NCI-H2196 (cell line): ENCODE data around the gene TCP10L.
"Not testable (repeated sequence)": the region's sequence is repeated elsewhere in the genome, so short reads cannot be mapped to it uniquely, and the experiment has no call there.

Experiments used
- DNase-seq: peaks from one replicate; lab custom pipeline; 2025; ENCODE audit not compliant: unreplicated experiment; lab: John Stamatoyannopoulos, UW

TCP10L gene

DNA sequence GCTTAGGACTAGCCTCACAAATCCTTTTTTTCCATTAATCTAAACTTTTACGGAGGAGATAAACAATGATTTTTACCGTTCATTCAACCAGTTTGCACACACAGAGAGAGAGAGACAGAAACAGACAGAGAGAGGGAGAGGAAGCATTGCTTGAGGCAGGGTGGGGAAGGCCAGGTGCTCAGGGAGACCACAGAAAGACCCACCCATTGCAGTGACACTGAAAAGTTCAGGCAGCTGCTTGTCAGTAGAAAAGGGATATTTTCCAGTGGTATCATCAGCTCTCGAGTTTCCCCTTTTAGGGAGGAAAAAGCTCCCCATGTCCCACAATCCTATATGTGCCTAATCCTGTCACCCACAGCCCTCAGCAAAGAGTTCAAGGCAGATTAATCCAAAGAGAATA, 27.2 kb downstream of the TCP10L start:
- no peak for DNase-seq

DNA sequence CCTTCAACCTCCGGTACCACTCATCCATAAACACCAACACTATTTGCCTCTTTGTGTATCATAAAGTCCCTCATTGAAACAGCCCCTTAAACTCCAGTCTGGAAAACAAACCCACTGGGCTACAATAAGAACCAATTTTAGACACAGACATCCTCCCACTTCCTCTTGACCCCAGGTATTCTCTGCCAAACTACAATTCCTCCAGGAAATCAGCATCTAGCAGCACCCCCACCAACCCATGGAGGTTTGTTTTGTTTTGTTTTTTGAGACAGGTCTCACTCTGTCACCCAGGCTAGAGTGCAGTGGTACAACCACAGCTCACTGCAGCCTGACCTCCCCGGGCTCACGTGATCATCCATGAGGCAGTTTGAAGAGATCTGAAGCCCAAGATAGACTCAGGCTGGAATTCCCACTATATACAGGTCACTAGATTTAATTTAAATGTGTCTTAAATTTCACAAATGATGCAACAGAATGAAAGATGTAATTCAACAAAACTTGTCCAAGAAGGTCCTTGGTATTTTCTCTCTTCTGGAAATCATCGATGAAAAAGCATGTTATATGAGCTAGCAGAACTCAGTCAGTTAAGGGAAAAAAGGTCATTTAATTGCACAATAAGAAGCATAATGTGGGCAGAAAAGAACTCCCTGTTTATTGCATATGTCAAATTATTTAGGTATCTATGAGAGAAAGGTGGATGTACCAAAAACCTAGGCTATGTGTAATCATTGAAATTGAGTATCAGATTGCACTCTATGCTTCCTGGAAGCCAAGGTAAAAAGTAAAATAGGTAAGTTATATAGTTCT, 30.3 kb downstream of the TCP10L start:
- DNase-seq, result no peak

DNA sequence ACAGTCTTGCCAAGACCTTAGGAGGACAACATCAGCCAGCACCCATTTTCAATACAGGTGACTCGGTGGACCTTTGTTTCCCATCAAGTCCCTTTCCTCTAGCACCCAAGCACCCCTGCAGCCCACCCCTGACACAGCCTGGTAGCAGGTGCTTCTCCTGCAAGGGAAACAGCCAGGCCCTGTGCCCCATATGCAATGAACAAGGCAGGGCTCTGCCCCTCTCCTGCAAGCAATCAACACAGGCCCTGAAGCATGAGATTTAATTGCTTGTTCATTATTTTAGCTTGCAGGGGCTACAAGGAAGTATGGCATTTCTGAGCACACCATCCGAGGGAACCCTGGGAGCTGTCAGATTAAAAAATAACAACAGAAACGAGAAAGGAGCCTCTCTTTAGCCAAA, 35.4 kb downstream of the TCP10L start:
- no peak for DNase-seq

DNA sequence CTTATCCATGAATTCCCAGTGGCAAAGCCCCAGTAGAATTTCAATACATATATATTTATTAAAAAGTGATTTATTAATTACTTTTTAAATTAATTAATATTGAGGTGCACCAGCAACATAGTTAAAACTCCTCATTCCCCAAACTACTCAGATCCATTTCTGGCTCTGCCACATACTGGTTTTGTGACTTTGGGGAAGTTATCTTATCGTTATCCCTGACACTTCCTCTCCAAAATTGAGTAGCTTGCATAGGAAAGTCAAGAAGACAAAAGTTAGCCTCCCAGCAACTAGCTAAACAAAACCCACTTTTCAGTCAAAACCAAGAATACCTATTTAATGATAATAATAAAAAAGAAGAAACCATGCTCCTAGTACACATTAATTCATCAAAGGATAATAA, 35.9 kb downstream of the TCP10L start:
- DNase-seq, result no peak

DNA sequence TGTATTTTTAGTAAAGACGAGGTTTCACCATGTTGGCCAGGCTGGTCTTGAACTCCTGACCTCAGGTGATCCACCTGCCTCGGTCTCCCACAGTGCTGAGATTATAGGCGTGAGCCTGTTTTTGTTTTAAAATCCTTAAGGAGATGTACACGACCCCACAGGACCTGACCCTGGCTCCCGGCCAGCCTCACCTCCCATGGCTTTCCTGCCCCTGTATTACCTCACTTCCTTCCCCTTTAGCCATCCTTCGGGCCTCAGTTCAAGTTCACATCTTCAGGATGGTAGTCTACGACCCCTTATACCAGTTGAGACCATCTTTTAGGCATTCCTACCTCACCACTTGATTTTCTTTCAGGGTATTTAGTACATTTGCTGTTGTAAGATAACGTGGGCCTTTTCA, 36.3 kb downstream of the TCP10L start:
- no peak for DNase-seq

DNA sequence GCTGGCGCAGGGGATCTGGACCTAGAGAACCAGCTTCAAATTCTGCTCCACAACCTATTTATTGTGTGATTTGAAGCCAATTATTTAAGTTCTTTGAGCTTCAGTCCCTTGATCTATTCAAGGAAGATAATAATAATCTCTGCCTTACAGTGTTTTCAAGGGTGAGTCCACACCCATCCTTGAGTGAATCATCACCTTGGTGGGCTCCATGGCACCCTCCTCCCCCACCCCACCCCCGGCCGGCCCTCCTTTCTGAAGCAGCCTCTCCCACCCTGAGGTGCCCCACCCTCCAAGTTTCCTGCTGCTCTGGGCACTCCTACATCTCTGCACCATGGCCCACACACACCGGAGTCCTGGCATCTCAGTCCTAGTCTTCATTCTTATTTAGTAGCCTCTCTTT, 38.3 kb downstream of the TCP10L start:
- no peak for DNase-seq

DNA sequence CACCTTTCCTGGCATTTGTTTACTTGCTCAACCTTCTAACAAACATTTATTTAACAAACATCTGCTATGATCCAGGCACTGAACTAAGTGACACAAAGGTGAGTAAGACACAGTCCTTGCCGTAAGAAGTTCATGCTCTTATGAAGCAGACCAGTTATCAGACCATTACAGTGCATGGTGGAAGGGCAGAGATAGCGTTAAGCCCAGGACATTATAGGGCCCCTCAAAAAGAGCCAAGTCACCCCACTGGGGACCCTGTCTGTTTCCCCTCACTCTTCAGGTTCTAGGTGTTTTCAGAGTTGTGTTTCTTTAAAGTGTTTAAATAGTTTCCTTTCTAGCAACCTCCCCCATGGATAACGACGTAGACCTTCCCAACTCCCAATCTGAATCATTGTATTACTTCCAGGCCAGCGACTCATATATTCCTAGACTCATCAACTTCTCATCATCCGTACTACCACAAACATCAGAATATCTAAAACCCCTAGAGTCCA, 39.3 kb downstream of the TCP10L start:
- no peak for DNase-seq

DNA sequence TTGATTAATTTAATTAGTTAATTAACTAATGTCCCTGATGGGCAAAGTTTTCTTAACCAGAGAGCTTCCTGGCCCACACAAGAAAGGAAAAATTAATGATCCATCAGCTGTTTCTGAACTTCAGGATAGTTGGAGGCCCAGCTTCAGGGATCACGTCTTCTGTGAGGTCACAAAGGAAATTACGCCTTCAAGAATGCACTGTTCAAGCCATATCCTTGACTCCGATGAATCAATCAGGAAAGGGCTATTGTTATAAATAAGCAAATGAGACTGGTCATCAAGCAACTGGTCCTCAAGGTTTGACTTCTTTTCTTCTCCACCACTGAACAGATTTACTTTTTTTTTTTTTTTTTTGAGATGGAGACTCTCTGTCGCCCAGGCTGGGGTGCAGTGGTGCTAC, 40.6 kb downstream of the TCP10L start:
- no peak for DNase-seq

DNA sequence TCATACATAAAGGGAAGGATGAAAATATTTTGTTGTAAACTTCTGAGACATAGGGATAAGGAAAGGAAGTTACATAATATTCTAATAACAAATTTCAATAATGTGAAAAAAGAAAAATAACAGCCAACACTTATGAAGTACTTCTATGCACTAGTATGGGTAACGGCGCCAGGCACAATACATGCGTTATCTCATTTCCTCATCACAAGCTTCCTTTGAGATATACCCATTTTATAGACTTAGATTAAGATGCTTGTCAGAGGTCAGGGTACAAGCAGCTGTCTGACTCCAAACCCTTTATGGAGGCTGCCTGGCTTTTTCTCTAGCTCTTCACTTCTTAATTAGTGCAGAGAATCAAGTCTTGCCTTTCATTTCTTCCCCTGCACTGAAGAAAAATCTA, 41.3 kb downstream of the TCP10L start:
- DNase-seq, result no peak

DNA sequence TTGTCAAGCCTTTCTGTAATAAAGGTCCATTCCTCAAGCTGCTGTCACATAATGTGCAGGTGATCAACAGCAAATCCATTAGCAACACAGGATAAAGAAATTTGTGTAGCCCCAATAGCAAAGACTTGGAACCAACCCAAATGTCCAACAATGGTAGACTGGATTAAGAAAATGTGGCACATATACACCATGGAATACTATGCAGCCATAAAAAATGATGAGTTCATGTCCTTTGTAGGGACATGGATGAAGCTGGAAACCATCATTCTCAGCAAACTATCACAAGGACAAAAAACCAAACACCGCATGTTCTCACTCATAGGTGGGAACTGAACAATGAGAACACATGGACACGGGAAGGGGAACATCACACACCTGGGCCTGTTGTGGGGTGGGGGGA, 42.3 kb downstream of the TCP10L start:
- DNase-seq, result not testable (repeated sequence)

DNA sequence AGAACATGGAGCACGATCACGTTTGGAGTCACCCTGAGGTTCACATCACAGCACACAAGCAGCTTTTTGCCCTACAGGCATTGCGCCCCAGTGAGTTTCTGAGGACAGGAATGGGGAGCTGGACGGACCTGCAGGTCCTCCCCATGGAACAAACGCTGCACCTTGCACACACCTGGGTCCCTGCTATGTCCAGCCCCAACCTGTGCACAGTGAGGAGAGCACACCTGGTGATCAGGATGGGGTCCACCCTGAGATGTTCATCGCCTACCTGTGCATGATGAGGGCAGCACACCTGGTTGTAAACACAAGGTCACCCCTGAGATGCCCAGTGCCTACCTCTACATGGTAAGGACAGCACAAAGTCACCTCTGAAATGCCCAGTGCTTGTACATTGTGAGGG, 45.9 kb downstream of the TCP10L start:
- DNase-seq, result no peak

DNA sequence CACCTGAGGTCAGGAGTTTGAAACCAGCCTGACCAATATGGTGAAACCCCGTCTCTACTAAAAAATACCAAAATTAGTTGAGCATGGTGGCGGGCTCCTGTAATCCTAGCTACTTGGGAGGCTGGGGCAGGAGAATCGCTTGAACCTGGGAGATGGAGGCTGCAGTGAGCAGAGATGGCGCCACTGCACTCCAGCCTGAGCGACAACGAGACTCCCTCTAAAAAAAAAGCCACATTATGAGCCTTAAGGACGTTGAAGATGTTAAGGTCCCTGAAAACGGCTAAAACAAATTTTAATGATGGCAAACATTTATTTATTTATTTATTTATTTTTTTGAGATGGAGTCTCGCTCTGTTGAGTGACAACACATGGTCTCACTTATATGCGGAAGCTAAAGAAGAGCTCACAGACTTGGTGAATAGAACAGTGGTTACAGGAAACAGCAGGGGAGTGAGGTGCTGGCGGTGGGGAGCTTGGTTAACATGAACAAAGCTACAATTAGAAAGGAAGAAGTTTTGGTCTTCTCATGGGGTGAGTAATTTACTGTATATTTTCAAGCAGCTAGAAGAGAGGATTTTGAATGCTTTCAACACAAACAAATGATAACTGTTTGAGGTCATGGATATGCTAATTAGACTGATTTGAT, 47.1 kb downstream of the TCP10L start:
- no peak for DNase-seq

DNA sequence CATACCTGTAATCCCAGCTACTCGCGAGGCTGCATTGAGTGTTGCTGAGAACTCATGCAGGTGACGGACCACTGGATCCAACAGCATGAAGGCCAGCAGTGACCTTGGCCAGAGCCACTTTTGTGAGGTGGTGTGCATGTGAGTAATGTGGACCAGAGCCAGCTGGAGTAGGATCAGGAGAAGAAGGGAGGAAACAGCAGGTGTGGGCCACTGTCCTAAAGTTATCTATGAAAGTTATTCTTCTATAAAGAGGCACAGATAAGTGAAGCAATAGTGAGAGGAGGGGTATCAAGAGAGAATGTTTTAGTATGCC, 47.8 kb downstream of the TCP10L start:
- peak; percentile 60 for DNase-seq

DNA sequence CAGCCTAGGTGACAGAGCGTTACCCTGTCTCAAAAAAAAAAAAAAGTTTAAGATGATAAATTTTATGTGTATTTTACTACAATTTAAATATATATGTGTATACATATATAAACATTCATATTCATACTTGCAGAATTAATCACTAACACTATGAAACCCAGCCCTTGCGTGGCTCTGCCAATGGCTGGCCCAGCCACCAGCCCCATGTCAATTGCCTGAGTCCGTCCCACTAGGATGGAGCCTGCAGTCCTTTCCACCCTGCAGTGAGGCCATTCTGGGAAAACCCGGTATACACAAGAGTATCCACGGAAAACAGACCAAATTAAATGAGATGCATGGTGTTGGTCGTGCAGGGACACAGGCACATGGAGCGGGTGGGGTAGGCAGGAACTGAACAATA, 49.7 kb downstream of the TCP10L start:
- no peak for DNase-seq

DNA sequence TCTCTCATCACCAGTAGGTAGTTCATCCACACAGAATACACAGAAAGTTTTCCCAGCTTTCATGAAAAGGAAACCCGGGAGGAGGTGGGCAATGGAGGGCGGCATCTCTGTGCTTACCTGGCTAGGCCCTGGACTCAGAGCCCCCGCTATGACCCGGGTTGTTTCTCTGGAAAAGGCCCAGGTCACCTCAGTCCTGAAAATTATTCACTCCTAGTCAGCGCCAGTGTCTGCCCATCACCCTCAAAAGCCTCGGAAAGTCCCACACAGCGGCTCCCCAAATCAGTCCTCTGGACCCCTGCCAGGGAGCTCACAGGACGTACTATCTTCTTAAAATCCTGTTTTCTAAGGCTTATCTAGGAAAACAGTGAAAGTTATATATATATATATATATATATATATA, 51.2 kb downstream of the TCP10L start:
- no peak for DNase-seq

DNA sequence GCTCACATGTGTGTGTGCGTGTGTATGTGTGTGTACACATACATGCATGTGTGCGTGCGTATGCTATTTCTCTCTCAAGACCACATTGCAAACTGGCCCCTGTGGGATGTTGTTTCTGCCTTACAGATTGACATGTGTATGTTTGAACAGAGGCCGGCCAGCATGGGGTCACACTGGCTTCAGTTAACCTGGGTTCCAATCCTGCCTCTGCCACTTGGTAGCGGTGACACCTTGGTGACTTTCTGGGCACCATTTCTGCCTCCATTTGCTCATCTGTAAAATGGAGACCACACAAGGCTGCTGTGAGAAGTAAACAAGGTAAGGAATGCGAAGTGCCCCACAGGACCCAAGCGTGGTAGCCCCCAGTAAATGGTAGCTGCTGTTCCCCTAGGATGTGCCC, 51.7 kb downstream of the TCP10L start:
- DNase-seq, result no peak

DNA sequence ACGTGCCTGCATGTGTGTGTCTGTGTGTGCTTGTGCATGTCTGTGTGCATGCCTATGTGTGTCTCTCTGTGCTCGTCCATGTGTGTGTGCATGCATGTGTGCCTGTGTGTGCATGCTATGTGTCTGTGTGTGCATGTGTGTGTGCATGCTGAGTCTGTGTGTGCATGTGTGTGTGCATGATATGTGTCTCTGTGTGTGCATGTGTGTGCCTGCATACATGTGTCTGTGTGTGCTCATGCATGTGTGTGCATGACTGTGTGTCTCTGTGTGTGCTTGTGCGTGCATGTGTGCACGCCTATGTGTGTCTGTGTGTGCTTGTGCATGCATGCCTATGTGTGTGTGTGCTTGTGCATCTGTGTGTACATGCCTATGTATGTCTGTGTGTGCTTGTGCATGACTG, 52.3 kb downstream of the TCP10L start:
- no peak for DNase-seq

DNA sequence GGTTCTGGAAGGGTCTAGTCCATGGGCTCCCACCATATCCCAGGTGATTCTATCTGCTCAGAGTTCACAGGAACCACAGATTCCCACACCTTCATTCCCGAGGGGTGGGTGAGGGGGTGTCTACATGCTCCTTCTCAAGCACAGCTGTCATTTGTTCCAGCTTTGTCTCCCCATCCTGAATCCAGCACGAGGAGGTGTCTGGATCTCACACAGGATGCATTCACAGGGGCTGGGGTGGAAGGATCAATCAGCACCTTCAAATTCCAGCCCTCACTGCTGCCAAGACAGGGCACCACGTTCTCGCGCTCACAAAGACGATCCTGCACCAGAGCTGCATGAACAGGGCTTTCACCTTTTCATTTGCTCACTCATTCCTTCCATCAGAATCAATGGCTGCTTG, 52.7 kb downstream of the TCP10L start:
- no peak for DNase-seq

DNA sequence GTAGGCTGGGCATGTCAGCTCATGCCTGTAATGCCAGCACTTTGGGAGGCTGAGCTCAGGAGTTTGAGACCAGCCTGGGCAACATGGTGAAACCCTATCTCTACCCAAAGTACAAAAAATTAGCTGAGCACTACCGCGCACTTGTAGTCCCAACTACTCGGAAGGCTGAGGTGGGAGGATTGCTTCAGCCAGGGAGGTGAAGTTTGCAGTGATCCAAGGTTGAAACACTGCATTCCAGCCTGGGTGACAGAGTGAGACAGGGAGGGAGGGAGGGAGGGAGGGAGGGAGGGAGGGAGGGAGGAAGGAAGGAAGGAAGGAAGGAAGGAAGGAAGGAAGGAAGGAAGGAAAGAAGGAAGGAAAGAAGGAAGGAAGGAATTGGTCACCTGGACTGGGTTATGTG, 53.8 kb downstream of the TCP10L start:
- DNase-seq, result not testable (repeated sequence)

DNA sequence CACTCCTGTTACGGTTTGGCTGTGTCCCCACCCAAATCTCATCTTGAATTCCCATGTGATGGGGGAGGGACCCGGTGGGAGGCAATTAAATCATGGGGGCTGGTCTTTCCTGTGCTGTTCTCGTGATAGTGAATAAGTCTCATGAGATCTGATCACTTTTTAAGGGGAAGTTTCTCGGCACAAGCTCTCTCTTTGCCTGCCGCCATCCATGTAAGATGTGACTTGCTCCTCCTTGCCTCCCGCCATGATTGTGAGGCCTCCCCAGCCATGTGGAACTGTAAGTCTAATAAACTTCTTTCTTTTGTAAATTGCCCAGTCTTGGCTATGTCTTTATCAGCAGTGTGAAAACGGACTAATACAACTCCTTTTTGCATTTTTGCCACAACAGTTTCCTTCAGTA, 54.5 kb downstream of the TCP10L start:
- not testable (repeated sequence) for DNase-seq

DNA sequence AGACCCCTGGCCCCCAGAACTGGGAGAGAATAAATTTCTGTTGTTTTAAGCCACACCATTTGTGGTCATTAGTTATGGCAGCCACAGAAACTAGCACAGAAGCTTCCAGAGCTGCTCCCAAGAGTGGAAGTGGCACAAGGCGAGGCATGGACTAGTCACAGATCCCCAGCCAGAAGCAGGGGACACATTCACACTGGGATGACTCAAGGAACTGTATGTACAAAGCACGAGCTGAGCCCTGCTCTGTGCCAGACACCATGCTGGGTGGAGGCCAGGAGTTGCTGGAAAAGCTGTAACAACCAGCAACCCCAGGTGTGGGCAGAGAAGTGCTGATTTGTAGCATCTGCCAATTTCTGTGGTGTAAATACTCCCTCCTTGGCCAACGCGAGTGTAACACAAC, 55.6 kb downstream of the TCP10L start:
- no peak for DNase-seq

DNA sequence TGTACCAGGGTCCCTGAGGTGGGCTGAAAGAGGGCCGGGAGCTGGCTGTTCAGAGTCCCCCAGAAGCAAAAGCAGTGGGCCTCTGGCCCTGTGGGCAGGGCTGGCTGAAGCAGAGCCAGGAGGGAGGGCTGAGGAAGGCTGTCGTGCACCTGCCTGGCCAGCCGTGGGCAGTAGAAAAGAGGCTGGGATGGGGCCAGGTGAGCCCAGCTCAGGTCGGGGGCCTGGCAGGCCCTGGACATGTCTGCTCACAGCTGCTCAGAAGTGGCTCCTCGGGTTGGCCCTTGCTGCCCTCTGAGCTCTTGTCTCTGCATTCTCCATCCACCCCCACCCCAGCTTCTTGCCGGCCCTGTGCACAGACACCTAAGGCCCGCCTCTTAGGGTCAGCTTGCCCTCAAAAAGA, 60.0 kb downstream of the TCP10L start:
- no peak for DNase-seq
